Neural progenitor cell (in vitro differentiated cells): ENCODE measurements around the gene BHLHE40.

ENCODE experiments used
- EZH2 ChIP-seq: fragments of 200-600 bp; sonication (generic); IDR thresholded peaks from 2 replicates; pipeline ENCODE4 v1.6.1; 2017; ENCODE audit warnings: antibody characterized with exemption, mild to moderate bottlenecking, moderate library complexity
- EZH2phosphoT487 ChIP-seq: fragments of 200-600 bp; sonication (generic); IDR thresholded peaks from 2 replicates; pipeline ENCODE4 v1.6.1; 2017; ENCODE audit warnings: antibody characterized with exemption
- TF ChIP-seq, protein P1 (sequence below): fragments of 200-600 bp; sonication (generic); IDR thresholded peaks from 2 replicates; pipeline ENCODE4 v1.5.1; 2017; ENCODE audit warnings: antibody characterized with exemption, mild to moderate bottlenecking

DNA sequence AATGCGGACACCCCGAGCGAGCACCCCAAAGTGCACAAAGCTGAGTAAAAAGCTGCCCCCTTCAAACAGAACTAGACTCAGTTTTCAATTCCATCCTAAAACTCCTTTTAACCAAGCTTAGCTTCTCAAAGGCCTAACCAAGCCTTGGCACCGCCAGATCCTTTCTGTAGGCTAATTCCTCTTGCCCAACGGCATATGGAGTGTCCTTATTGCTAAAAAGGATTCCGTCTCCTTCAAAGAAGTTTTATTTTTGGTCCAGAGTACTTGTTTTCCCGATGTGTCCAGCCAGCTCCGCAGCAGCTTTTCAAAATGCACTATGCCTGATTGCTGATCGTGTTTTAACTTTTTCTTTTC, 5.3 kb downstream of the BHLHE40 start:
- TF ChIP-seq, protein P1, sequence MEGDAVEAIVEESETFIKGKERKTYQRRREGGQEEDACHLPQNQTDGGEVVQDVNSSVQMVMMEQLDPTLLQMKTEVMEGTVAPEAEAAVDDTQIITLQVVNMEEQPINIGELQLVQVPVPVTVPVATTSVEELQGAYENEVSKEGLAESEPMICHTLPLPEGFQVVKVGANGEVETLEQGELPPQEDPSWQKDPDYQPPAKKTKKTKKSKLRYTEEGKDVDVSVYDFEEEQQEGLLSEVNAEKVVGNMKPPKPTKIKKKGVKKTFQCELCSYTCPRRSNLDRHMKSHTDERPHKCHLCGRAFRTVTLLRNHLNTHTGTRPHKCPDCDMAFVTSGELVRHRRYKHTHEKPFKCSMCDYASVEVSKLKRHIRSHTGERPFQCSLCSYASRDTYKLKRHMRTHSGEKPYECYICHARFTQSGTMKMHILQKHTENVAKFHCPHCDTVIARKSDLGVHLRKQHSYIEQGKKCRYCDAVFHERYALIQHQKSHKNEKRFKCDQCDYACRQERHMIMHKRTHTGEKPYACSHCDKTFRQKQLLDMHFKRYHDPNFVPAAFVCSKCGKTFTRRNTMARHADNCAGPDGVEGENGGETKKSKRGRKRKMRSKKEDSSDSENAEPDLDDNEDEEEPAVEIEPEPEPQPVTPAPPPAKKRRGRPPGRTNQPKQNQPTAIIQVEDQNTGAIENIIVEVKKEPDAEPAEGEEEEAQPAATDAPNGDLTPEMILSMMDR, result no peak
- TF ChIP-seq EZH2phosphoT487 (no peak), EZH2 (no peak)
